Measurements from ENCODE around the gene MTFMT. TPM values are rescaled to one million over a fixed set of nuclear protein-coding genes. Genes with fewer than 3 reads are reported as not detected.

MTFMT gene
- total and polyA plus RNA-seq, 2 of the 13 experiments (the other 11 are each of a cell fraction or from before 2014, with no cell fraction given) = 9.9 to 23.2 TPM

- TF ChIP-seq, protein P1, sequence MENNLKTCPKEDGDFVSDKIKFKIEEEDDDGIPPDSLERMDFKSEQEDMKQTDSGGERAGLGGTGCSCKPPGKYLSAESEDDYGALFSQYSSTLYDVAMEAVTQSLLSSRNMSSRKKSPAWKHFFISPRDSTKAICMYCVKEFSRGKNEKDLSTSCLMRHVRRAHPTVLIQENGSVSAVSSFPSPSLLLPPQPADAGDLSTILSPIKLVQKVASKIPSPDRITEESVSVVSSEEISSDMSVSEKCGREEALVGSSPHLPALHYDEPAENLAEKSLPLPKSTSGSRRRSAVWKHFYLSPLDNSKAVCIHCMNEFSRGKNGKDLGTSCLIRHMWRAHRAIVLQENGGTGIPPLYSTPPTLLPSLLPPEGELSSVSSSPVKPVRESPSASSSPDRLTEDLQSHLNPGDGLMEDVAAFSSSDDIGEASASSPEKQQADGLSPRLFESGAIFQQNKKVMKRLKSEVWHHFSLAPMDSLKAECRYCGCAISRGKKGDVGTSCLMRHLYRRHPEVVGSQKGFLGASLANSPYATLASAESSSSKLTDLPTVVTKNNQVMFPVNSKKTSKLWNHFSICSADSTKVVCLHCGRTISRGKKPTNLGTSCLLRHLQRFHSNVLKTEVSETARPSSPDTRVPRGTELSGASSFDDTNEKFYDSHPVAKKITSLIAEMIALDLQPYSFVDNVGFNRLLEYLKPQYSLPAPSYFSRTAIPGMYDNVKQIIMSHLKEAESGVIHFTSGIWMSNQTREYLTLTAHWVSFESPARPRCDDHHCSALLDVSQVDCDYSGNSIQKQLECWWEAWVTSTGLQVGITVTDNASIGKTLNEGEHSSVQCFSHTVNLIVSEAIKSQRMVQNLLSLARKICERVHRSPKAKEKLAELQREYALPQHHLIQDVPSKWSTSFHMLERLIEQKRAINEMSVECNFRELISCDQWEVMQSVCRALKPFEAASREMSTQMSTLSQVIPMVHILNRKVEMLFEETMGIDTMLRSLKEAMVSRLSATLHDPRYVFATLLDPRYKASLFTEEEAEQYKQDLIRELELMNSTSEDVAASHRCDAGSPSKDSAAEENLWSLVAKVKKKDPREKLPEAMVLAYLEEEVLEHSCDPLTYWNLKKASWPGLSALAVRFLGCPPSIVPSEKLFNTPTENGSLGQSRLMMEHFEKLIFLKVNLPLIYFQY (CRISPR knock-in tag; IDR thresholded peaks at IDR 0.05; ENCODE audit: borderline replicate concordance) = peak; percentile 58; the same call in 1 of the 2 replicates
- no peak for TF ChIP-seq ONECUT2 (CRISPR knock-in tag; IDR thresholded peaks at IDR 0.05)
- peak; percentile 63 for TF ChIP-seq ELF3 (CRISPR knock-in tag; IDR thresholded peaks at IDR 0.05)
- TF ChIP-seq ZNF546 (CRISPR knock-in tag; conservative IDR thresholded peaks at IDR 0.05) = no peak
- TF ChIP-seq, protein P2, sequence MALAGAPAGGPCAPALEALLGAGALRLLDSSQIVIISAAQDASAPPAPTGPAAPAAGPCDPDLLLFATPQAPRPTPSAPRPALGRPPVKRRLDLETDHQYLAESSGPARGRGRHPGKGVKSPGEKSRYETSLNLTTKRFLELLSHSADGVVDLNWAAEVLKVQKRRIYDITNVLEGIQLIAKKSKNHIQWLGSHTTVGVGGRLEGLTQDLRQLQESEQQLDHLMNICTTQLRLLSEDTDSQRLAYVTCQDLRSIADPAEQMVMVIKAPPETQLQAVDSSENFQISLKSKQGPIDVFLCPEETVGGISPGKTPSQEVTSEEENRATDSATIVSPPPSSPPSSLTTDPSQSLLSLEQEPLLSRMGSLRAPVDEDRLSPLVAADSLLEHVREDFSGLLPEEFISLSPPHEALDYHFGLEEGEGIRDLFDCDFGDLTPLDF (CRISPR knock-in tag; IDR thresholded peaks at IDR 0.05) = no peak
- no peak for TF ChIP-seq SMARCE1 (IDR thresholded peaks at IDR 0.05; ENCODE audit: borderline replicate concordance)
- no peak for TF ChIP-seq ATF5 (CRISPR knock-in tag; IDR thresholded peaks at IDR 0.05; ENCODE audit: low read depth)
- peak in 1 of 2 experiments; percentile 80; a peak in 2 of 4 replicates for TF ChIP-seq KLF16 (CRISPR knock-in tag; IDR thresholded peaks at IDR 0.05)
- TF ChIP-seq HOXA3 (CRISPR knock-in tag; IDR thresholded peaks at IDR 0.05) = peak; percentile 33; the same call in 1 of the 2 replicates
- TF ChIP-seq TERF1 (CRISPR knock-in tag; IDR thresholded peaks at IDR 0.05) = no peak
- TF ChIP-seq ZSCAN25 (CRISPR knock-in tag; IDR thresholded peaks at IDR 0.05) = no peak
- TF ChIP-seq ZNF572 (CRISPR knock-in tag; IDR thresholded peaks at IDR 0.05) = no peak
- TF ChIP-seq, protein P3, sequence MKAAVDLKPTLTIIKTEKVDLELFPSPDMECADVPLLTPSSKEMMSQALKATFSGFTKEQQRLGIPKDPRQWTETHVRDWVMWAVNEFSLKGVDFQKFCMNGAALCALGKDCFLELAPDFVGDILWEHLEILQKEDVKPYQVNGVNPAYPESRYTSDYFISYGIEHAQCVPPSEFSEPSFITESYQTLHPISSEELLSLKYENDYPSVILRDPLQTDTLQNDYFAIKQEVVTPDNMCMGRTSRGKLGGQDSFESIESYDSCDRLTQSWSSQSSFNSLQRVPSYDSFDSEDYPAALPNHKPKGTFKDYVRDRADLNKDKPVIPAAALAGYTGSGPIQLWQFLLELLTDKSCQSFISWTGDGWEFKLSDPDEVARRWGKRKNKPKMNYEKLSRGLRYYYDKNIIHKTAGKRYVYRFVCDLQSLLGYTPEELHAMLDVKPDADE (CRISPR knock-in tag; IDR thresholded peaks at IDR 0.05) = no peak
- no peak for TF ChIP-seq HOXA7 (CRISPR knock-in tag; IDR thresholded peaks at IDR 0.05)
- no peak for TF ChIP-seq ZNF17 (CRISPR knock-in tag; IDR thresholded peaks at IDR 0.05)
- no peak for TF ChIP-seq POLR2A (IDR thresholded peaks at IDR 0.05; ENCODE audit: insufficient read depth in 1 of 2, low read depth in 2 of 2, low read length in 2 of 2)
- TF ChIP-seq, protein P4, sequence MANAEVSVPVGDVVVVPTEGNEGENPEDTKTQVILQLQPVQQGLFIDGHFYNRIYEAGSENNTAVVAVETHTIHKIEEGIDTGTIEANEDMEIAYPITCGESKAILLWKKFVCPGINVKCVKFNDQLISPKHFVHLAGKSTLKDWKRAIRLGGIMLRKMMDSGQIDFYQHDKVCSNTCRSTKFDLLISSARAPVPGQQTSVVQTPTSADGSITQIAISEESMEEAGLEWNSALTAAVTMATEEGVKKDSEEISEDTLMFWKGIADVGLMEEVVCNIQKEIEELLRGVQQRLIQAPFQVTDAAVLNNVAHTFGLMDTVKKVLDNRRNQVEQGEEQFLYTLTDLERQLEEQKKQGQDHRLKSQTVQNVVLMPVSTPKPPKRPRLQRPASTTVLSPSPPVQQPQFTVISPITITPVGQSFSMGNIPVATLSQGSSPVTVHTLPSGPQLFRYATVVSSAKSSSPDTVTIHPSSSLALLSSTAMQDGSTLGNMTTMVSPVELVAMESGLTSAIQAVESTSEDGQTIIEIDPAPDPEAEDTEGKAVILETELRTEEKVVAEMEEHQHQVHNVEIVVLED (CRISPR knock-in tag; IDR thresholded peaks at IDR 0.05; ENCODE audit: borderline replicate concordance) = no peak
- TF ChIP-seq RFXAP (CRISPR knock-in tag; IDR thresholded peaks at IDR 0.05; ENCODE audit: borderline replicate concordance) = no peak
Measured at GRCh38 chr15:65054333-65055200, 25.1 kb upstream of the MTFMT start (continued).
